ENCODE results near the gene WNT3. TPM values are rescaled to one million over a fixed set of nuclear protein-coding genes. Genes with fewer than 3 reads are reported as not detected.

WNT3 gene
- total and polyA plus RNA-seq, 2 donors (not counting 3 experiments of a cell fraction or from before 2014, with no cell fraction given): 1.4 to 2.1 TPM

DNA sequence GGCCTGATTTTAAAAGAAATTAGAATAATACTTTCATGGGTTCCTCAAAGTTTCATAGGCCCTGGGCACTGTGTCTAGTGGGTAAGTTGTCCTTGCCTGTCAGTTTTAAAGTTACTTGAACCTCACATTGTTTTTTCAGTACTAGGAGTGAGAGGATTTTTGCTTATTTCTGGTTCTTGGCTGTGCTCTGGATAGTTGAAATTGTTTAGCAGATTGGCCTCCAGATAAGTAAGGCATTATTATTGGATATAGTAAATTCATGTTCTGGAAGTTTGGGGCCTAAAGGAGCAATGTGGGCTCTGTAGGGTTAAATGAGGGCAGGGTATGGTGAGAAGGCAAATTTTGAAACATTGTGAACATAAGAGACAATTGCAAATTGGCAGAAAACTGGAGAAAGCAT, 78.5 kb downstream of the WNT3 start:
- Histone ChIP-seq H3K36me3 (ENCODE audit: control insufficient read depth in 2 of 2, extremely low read depth in 1 of 2, insufficient read depth in 2 of 2, low read length in 2 of 2) (no peaks in the 10 kb centered on the region), H3K9ac (replicated peaks; ENCODE audit: extremely low read depth, insufficient read depth, low read length) (no peak overlapping the region), H3K4me1 (ENCODE audit: control insufficient read depth, extremely low read depth, insufficient read depth, low read length) (peaks cover 13% of the 10 kb centered on the region), H3K27me3 (ENCODE audit: control insufficient read depth in 2 of 2, insufficient read depth in 2 of 2, low read length in 2 of 2) (no peaks in the 10 kb centered on the region), H3K27ac (ENCODE audit: insufficient read depth, low read depth, low read length) (no peak overlapping the region), H3K9me3 (replicated peaks; ENCODE audit: control insufficient read depth, insufficient read depth, low read length) (no peaks in the 10 kb centered on the region), H3K4me3 (replicated peaks in 1 of 3; ENCODE audit: insufficient read depth in 1 of 3, low read depth in 1 of 3, low read length in 3 of 3) (no peak overlapping the region), H3K9me1 (replicated peaks; ENCODE audit: control insufficient read depth, extremely low read depth, insufficient read depth, low read length) (no peaks in the 10 kb centered on the region), H2AFZ (ENCODE audit: low read depth, low read length) (no peak overlapping the region), H3K4me2 (ENCODE audit: insufficient read depth, low read length) (no peak overlapping the region), H4K20me1 (replicated peaks; ENCODE audit: control insufficient read depth, extremely low read depth, insufficient read depth, low read length) (no peaks in the 10 kb centered on the region), H3K79me2 (ENCODE audit: control insufficient read depth, insufficient read depth, low read length) (no peaks in the 10 kb centered on the region)
- TF ChIP-seq GATA2 (IDR thresholded peaks at IDR 0.05; ENCODE audit: insufficient read depth, insufficient read length, low read depth, low read length): no peak
- ChIA-PET CTCF (no interaction called here), POLR2A (no interaction called here)
- no peak for FAIRE-seq
- intact Hi-C loops (cut with micrococcal nuclease): no loop called here
- DNase-seq (ENCODE audit: low read depth, low spot score): no peak
- BruUV-seq (replicated peaks): no TSS peak
- dilution Hi-C loops (cut with MboI; ENCODE audit: extremely low pct_ligation_motif_present, low sequenced_read_pairs): no loop called here

DNA sequence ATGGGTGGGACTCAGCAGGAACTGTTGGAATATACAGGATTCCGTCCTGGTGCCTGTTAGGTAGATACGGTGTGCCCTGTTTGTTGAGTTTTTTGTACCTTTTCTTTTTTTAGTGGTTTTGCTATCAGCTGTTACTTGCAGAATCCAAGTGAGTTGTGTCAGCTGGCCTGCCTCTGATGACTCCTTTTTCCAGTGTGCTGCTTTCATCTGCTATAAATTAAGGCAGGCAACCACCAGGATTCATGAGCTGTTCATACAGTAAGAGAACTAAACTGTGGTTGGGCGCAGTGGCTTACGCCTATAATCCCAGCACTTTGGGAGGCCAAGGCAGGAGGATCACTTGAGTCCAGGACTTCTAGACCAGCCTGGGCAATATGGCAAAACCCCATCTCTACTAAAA, 79.9 kb downstream of the WNT3 start:
- H3K4me1 ChIP-seq (ENCODE audit: control insufficient read depth, extremely low read depth, insufficient read depth, low read length): peaks cover 13% of the 10 kb centered on the region
- intact Hi-C loops (cut with micrococcal nuclease): no loop called here
- H3K4me2 ChIP-seq (ENCODE audit: insufficient read depth, low read length): no peak overlapping the region
- FAIRE-seq (no peak), DNase-seq (ENCODE audit: low read depth, low spot score) (no peak)
- no peak overlapping the region for H3K4me3 ChIP-seq (replicated peaks in 1 of 3; ENCODE audit: insufficient read depth in 1 of 3, low read depth in 1 of 3, low read length in 3 of 3)
- H2AFZ ChIP-seq (ENCODE audit: low read depth, low read length): no peak overlapping the region
- ChIA-PET CTCF (no interaction called here), POLR2A (interaction anchor here (0.7 kb wide), 1 partner anchor 76 kb away, joined by 3 read pairs; no protein-coding TSS in a partner anchor)
- no peak overlapping the region for H3K9ac ChIP-seq (replicated peaks; ENCODE audit: extremely low read depth, insufficient read depth, low read length)
- no peaks in the 10 kb centered on the region for H3K79me2 ChIP-seq (ENCODE audit: control insufficient read depth, insufficient read depth, low read length)
- no peaks in the 10 kb centered on the region for H3K27me3 ChIP-seq (ENCODE audit: control insufficient read depth in 2 of 2, insufficient read depth in 2 of 2, low read length in 2 of 2)
- TF ChIP-seq, protein P1, sequence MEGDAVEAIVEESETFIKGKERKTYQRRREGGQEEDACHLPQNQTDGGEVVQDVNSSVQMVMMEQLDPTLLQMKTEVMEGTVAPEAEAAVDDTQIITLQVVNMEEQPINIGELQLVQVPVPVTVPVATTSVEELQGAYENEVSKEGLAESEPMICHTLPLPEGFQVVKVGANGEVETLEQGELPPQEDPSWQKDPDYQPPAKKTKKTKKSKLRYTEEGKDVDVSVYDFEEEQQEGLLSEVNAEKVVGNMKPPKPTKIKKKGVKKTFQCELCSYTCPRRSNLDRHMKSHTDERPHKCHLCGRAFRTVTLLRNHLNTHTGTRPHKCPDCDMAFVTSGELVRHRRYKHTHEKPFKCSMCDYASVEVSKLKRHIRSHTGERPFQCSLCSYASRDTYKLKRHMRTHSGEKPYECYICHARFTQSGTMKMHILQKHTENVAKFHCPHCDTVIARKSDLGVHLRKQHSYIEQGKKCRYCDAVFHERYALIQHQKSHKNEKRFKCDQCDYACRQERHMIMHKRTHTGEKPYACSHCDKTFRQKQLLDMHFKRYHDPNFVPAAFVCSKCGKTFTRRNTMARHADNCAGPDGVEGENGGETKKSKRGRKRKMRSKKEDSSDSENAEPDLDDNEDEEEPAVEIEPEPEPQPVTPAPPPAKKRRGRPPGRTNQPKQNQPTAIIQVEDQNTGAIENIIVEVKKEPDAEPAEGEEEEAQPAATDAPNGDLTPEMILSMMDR (IDR thresholded peaks at IDR 0.05; ENCODE audit: extremely low read depth in 1 of 2, insufficient read depth in 1 of 2, low read depth in 1 of 2, low read length in 2 of 2): no peak
- TF ChIP-seq POLR2A (IDR thresholded peaks at IDR 0.05; ENCODE audit: low read depth, low read length) (no peak), POLR2AphosphoS5 (IDR thresholded peaks at IDR 0.05; ENCODE audit: insufficient read depth, low read depth, low read length) (no peak)
- TF ChIP-seq, protein P2, sequence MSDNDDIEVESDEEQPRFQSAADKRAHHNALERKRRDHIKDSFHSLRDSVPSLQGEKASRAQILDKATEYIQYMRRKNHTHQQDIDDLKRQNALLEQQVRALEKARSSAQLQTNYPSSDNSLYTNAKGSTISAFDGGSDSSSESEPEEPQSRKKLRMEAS (IDR thresholded peaks at IDR 0.05; ENCODE audit: insufficient read depth, insufficient read length): no peak
- H3K9me1 ChIP-seq (replicated peaks; ENCODE audit: control insufficient read depth, extremely low read depth, insufficient read depth, low read length): no peaks in the 10 kb centered on the region
- no peak overlapping the region for H3K27ac ChIP-seq (ENCODE audit: insufficient read depth, low read depth, low read length)
- no peaks in the 10 kb centered on the region for H3K9me3 ChIP-seq (replicated peaks; ENCODE audit: control insufficient read depth, insufficient read depth, low read length)
- H4K20me1 ChIP-seq (replicated peaks; ENCODE audit: control insufficient read depth, extremely low read depth, insufficient read depth, low read length): no peaks in the 10 kb centered on the region
- BruUV-seq (replicated peaks): no TSS peak
- H3K36me3 ChIP-seq (ENCODE audit: control insufficient read depth in 2 of 2, extremely low read depth in 1 of 2, insufficient read depth in 2 of 2, low read length in 2 of 2): no peaks in the 10 kb centered on the region
- dilution Hi-C loops (cut with MboI; ENCODE audit: extremely low pct_ligation_motif_present, low sequenced_read_pairs): no loop called here

Data from endothelial cell of umbilical vein (primary cell).